H1 (cell line): Measurements from ENCODE around the gene NTN1. TPM values are rescaled to one million over a fixed set of nuclear protein-coding genes. Genes with fewer than 3 reads are reported as not detected.

ENCODE experiments used
- CTCF ChIA-PET: fragments of 300-600 bp; sonication (Branson Sonifier 250); formaldehyde crosslinking; loops from one replicate; lab custom pipeline; 2021; ENCODE audit not compliant: partially characterized antibody; lab: Charles Lee
- POLR2A ChIA-PET: fragments of 300-600 bp; sonication (Branson Sonifier 250); formaldehyde crosslinking; loops from one replicate; lab custom pipeline; 2021; ENCODE audit warnings: inconsistent platforms; ENCODE audit not compliant: partially characterized antibody; lab: Charles Lee
- DNase-seq, 2 experiments: peaks; one replicate each; pipeline versions ENCODE4 v3.0.0 to v3.0.0-alpha.2; 2010 to 2022; ENCODE audit warnings: low spot score in 2 of 2, low read depth in 1 of 2, mixed read lengths in 1 of 2
- FAIRE-seq: peaks from 2 replicates; lab custom pipeline; 2011; peaks lifted over from hg19 to GRCh38; lab: Jason Lieb, UNC
- H2AFZ ChIP-seq: 2 replicates; pipeline ENCODE4 v1.8.1; 2012; ENCODE audit warnings: low read length, inconsistent platforms
- H2AK5ac ChIP-seq: 2 replicates; pipeline ENCODE4 v1.6.1; 2013; ENCODE audit warnings: low read depth, low read length
- H2BK120ac ChIP-seq: replicated peaks from 2 replicates; pipeline ENCODE3; 2013; ENCODE audit warnings: low read depth, low read length, inconsistent platforms
- H2BK12ac ChIP-seq: 2 replicates; pipeline ENCODE4 v1.6.1; 2013; ENCODE audit warnings: low read depth, low read length
- H2BK15ac ChIP-seq: 2 replicates; pipeline ENCODE4 v1.6.1; 2013; ENCODE audit warnings: low read length
- H2BK20ac ChIP-seq: 2 replicates; pipeline ENCODE4 v1.6.1; 2013; ENCODE audit warnings: low read length
- H2BK5ac ChIP-seq: 2 replicates; pipeline ENCODE4 v1.6.1; 2013; ENCODE audit warnings: low read depth, low read length
- H3K14ac ChIP-seq: 2 replicates; pipeline ENCODE4 v1.6.1; 2013; ENCODE audit warnings: inconsistent platforms; ENCODE audit not compliant: insufficient read length
- H3K18ac ChIP-seq: 2 replicates; pipeline ENCODE4 v1.6.1; 2013; ENCODE audit warnings: low read length; ENCODE audit errors: extremely low read depth
- H3K23ac ChIP-seq: 2 replicates; pipeline ENCODE4 v1.6.1; 2013; ENCODE audit warnings: inconsistent platforms; ENCODE audit not compliant: insufficient read length
- H3K23me2 ChIP-seq: 2 replicates; pipeline ENCODE4 v1.6.1; 2013; ENCODE audit warnings: low read depth, low read length
- H3K27ac ChIP-seq: 2 replicates; pipeline ENCODE4 v1.6.1; 2011; ENCODE audit warnings: low read depth, low read length, inconsistent platforms
- H3K27me3 ChIP-seq, 4 experiments: replicated peaks in 1 of 4; 1 replicate in 1 of 4; 2 replicates in 3 of 4; pipeline versions ENCODE4 v1.6.1 to v1.8.1; 2011 to 2013; ENCODE audit warnings: low read length in 3 of 4, mild to moderate bottlenecking in 3 of 4, inconsistent platforms in 2 of 4, mixed read lengths in 2 of 4, moderate library complexity in 1 of 4; ENCODE audit not compliant: control insufficient read depth in 3 of 4, insufficient read depth in 3 of 4; ENCODE audit errors: extremely low read depth in 1 of 4
- H3K36me3 ChIP-seq, 4 experiments: 2 replicates each; pipeline versions ENCODE4 v1.6.1 to v1.8.1; 2011 to 2013; ENCODE audit warnings: mild to moderate bottlenecking in 4 of 4, low read length in 3 of 4, moderate library complexity in 2 of 4, control low read depth in 1 of 4, inconsistent platforms in 1 of 4; ENCODE audit not compliant: insufficient read depth in 4 of 4, control insufficient read depth in 2 of 4
- H3K4ac ChIP-seq: replicated peaks from 2 replicates; pipeline ENCODE3; 2013; ENCODE audit warnings: low read length, low read depth, mixed read lengths, inconsistent platforms; ENCODE audit not compliant: insufficient read length
- H3K4me1 ChIP-seq, 4 experiments: replicated peaks in 1 of 4; 1 replicate in 1 of 4; 2 replicates in 3 of 4; pipeline versions ENCODE4 v1.6.1 to v1.8.1; 2011 to 2013; ENCODE audit warnings: low read length in 3 of 4, inconsistent platforms in 2 of 4, mixed read lengths in 1 of 4; ENCODE audit not compliant: insufficient read depth in 4 of 4, control insufficient read depth in 3 of 4
- H3K4me2 ChIP-seq, 2 experiments: 2 replicates each; pipeline versions ENCODE4 v1.6.1 to v1.8.1; 2011 to 2013; ENCODE audit warnings: low read depth in 2 of 2, low read length in 2 of 2, control low read depth in 1 of 2, inconsistent platforms in 1 of 2, mild to moderate bottlenecking in 1 of 2; ENCODE audit not compliant: insufficient read depth in 1 of 2
- H3K4me3 ChIP-seq, 4 experiments: fragments of 200-600, 300-600 bp in 1 of 4; sonication (generic), shearing (Covaris generic), sonication (Bioruptor Twin) in 1 of 4; 2 replicates each; pipeline versions ENCODE4 v1.5.1 to v1.8.1; 2011 to 2016; ENCODE audit warnings: low read length in 4 of 4, low read depth in 3 of 4, control low read depth in 2 of 4, inconsistent platforms in 2 of 4, mild to moderate bottlenecking in 2 of 4, mixed read lengths in 1 of 4, moderate library complexity in 1 of 4; ENCODE audit not compliant: insufficient read depth in 2 of 4; ENCODE audit errors: extremely low read depth in 1 of 4
- H3K56ac ChIP-seq: replicated peaks from 2 replicates; pipeline ENCODE3; 2013; ENCODE audit warnings: low read depth, mild to moderate bottlenecking, mixed read lengths, low read length, inconsistent platforms; ENCODE audit not compliant: insufficient read length
- H3K79me1 ChIP-seq: 2 replicates; pipeline ENCODE4 v1.6.1; 2013; ENCODE audit warnings: low read depth, low read length, control low read depth
- H3K79me2 ChIP-seq, 2 experiments: 2 replicates each; pipeline versions ENCODE4 v1.6.1 to v1.8.1; 2012 to 2013; ENCODE audit warnings: low read length in 2 of 2, mild to moderate bottlenecking in 2 of 2, inconsistent platforms in 1 of 2; ENCODE audit not compliant: insufficient read depth in 2 of 2, control insufficient read depth in 1 of 2
- H3K9ac ChIP-seq, 4 experiments: replicated peaks in 1 of 4; 1 replicate in 1 of 4; 2 replicates in 3 of 4; pipeline versions ENCODE4 v1.6.1 to v1.8.1; 2011 to 2013; ENCODE audit warnings: low read depth in 3 of 4, low read length in 3 of 4, control low read depth in 2 of 4, mild to moderate bottlenecking in 2 of 4, moderate library complexity in 2 of 4, inconsistent platforms in 1 of 4; ENCODE audit errors: extremely low read depth in 1 of 4
- H3K9me3 ChIP-seq, 2 experiments: 2 replicates each; pipeline versions ENCODE4 v1.6.1 to v1.8.1; 2012 to 2013; ENCODE audit warnings: mild to moderate bottlenecking in 2 of 2, moderate library complexity in 2 of 2, control low read depth in 1 of 2, inconsistent platforms in 1 of 2, low read depth in 1 of 2, low read length in 1 of 2, mixed read lengths in 1 of 2; ENCODE audit not compliant: insufficient read depth in 2 of 2
- H4K20me1 ChIP-seq, 2 experiments: replicated peaks in 1 of 2; 2 replicates each; pipeline versions ENCODE3 to v1.8.1; 2011 to 2013; ENCODE audit warnings: inconsistent platforms in 2 of 2, low read length in 2 of 2, mild to moderate bottlenecking in 1 of 2; ENCODE audit not compliant: insufficient read depth in 2 of 2, control insufficient read depth in 1 of 2
- H4K5ac ChIP-seq: 2 replicates; pipeline ENCODE4 v1.6.1; 2013; ENCODE audit warnings: low read length, low read depth, mixed read lengths, inconsistent platforms; ENCODE audit not compliant: insufficient read length
- H4K8ac ChIP-seq: 2 replicates; pipeline ENCODE4 v1.8.0; 2013; ENCODE audit warnings: mild to moderate bottlenecking, moderate library complexity, low read length, inconsistent platforms; ENCODE audit not compliant: insufficient read depth; ENCODE audit errors: extremely low read depth
- H4K91ac ChIP-seq: replicated peaks from 2 replicates; pipeline ENCODE3; 2013; ENCODE audit warnings: low read length, mixed read lengths, inconsistent platforms; ENCODE audit not compliant: insufficient read length
- BACH1 ChIP-seq: IDR thresholded peaks from 2 replicates; pipeline ENCODE4 v1.6.1; 2012; ENCODE audit warnings: low read length, improper control_type of control experiment
- CBX5 ChIP-seq: fragments of 300-800, 300-1000 bp; sonication (generic); IDR thresholded peaks from 2 replicates; pipeline ENCODE4 v1.7.1; 2016; ENCODE audit warnings: antibody characterized with exemption, low read length, low read depth
- FOSL1 ChIP-seq: IDR thresholded peaks from 2 replicates; pipeline ENCODE4 v1.6.1; 2011; ENCODE audit warnings: mild to moderate bottlenecking, low read depth, low read length, moderate library complexity; ENCODE audit not compliant: insufficient read depth
- GABPA ChIP-seq: IDR thresholded peaks from 2 replicates; pipeline ENCODE4 v1.6.1; 2011; ENCODE audit warnings: mild to moderate bottlenecking, low read length, moderate library complexity, borderline replicate concordance; ENCODE audit not compliant: insufficient read depth
- JUND ChIP-seq: IDR thresholded peaks from 2 replicates; pipeline ENCODE4 v1.6.1; 2011; ENCODE audit warnings: mild to moderate bottlenecking, improper control_type of control experiment, low read length
- KDM5A ChIP-seq: fragments of 200-600 bp; IDR thresholded peaks from 2 replicates; pipeline ENCODE4 v1.7.1; 2012; ENCODE audit warnings: mild to moderate bottlenecking, low read length, inconsistent platforms, mixed read lengths
- NANOG ChIP-seq: IDR thresholded peaks from 2 replicates; pipeline ENCODE4 v1.6.1; 2011; ENCODE audit warnings: low read length, low read depth, mild to moderate bottlenecking, inconsistent platforms; ENCODE audit not compliant: insufficient read depth, poor library complexity, severe bottlenecking
- POU5F1 ChIP-seq: IDR thresholded peaks from 2 replicates; pipeline ENCODE4 v1.6.1; 2011; ENCODE audit warnings: low read depth, mild to moderate bottlenecking, low read length, moderate library complexity
- RNF2 ChIP-seq: fragments of 200-900, 300-1000 bp; sonication (generic); IDR thresholded peaks from 2 replicates; pipeline ENCODE4 v1.7.1; 2016; ENCODE audit warnings: borderline replicate concordance, low read depth, mild to moderate bottlenecking, antibody characterized with exemption, low read length; ENCODE audit not compliant: poor library complexity, severe bottlenecking; ENCODE audit errors: missing control alignments
- SIN3A ChIP-seq, 2 experiments: IDR thresholded peaks in 1 of 2; conservative IDR thresholded peaks in 1 of 2; 2 replicates each; pipeline ENCODE4 v1.6.1; 2011 to 2012; ENCODE audit warnings: low read length in 2 of 2, improper control_type of control experiment in 1 of 2, low read depth in 1 of 2, mild to moderate bottlenecking in 1 of 2
- SP4 ChIP-seq: IDR thresholded peaks from 2 replicates; pipeline ENCODE4 v1.6.1; 2012; ENCODE audit warnings: low read length, inconsistent platforms
- ZNF274 ChIP-seq: IDR thresholded peaks from 2 replicates; pipeline ENCODE4 v1.7.0; 2012; ENCODE audit warnings: low read length, borderline replicate concordance; ENCODE audit errors: extremely low read depth
- WGBS, 2 experiments: shearing (Covaris generic) in 1 of 2; methylation state at CpG; one replicate each; pipeline versions ENCODE4 v1.1.6 to v1.1.7; 2013 to 2015; ENCODE audit warnings: low lambda C conversion rate in 2 of 2, mixed read lengths in 2 of 2, inconsistent platforms in 1 of 2, low coverage in 1 of 2, missing lambda C conversion rate in 1 of 2; ENCODE audit not compliant: insufficient replicate concordance in 2 of 2, insufficient coverage in 1 of 2, insufficient read length in 1 of 2; ENCODE audit errors: extremely low coverage in 1 of 2, missing lambda C conversion rate in 1 of 2; 5-methylcytosine and 5-hydroxymethylcytosine counted together
- polyA plus RNA-seq, 7 experiments: library from polyadenylated mRNA; depleted of rRNA in 3 of 7; stranded (reverse) in 5 of 7; unstranded in 2 of 7; fragments of >200 nt in 5 of 7; fragments of 200-250 nt in 2 of 7; gene quantifications; 1 replicate in 5 of 7; 2 replicates in 1 of 7; 4 replicates in 1 of 7; pipeline versions ENCODE4 v1.2.1 to v1.2.3, GENCODE V29; 2011 to 2013; ENCODE audit warnings: missing spikeins in 2 of 7, mixed read lengths in 2 of 7
- total RNA-seq: library from RNA; stranded (reverse); fragmentation: NEBNext Ultra II Directional; extraction: Animal tissue kit (Norgen Biotek cat#: 25700); gene quantifications from 2 replicates; pipeline ENCODE4 v1.2.1, GENCODE V29; 2021

NTN1 gene
- total and polyA plus RNA-seq, 2 of the 8 experiments (the other 6 are each of a cell fraction or from before 2014, with no cell fraction given), result 2.0 to 2.3 TPM

DNA sequence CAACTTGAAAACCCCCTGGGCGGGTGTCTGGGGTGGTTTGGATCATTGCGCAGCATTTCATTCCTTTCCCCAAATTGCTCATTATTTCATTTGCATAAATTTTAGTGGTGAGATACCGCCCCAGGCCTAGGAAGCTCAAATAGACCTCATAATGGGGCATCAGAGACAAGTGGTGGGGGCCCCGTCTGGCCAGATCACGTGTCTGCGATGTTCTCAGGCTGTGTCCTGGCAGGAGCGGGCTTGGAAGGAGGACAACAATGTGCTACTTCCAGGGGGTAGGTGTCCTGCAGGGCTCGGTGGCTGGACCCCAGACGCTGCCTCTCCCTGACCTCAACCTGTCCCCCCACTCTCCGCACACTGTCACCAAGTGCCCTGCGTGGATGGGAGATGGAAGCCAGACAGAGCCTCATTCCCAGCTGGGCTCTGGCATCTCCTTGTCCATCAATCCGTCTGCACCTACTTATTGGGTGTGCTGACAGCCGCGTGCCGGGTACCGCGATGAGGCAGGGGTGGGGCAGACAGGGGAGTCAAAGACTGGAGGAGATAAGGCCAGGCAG is 116.9 kb downstream of the NTN1 start:
- Histone ChIP-seq H3K56ac (no peak overlapping the region), H3K27me3 (no peaks in the 10 kb centered on the region), H3K4me3 (no peak overlapping the region), H3K4me2 (no peak overlapping the region), H3K36me3 (no peaks in the 10 kb centered on the region), H3K9ac (no peak overlapping the region), H2BK15ac (0 out of 2 replicates have a peak overlapping the region, but pooled peaks have one; percentile 6), H4K20me1 (no peaks in the 10 kb centered on the region), H3K4ac (peak overlapping the region; percentile 78), H4K5ac (no peak overlapping the region), H3K27ac (no peak overlapping the region), H2BK120ac (no peak overlapping the region), H3K79me2 (no peaks in the 10 kb centered on the region), H3K14ac (no peak overlapping the region), H3K23ac (no peak overlapping the region), H2BK20ac (no peak overlapping the region), H3K79me1 (no peaks in the 10 kb centered on the region), H3K23me2 (no peaks in the 10 kb centered on the region; the same call in 1 of the 2 replicates), H2BK12ac (no peak overlapping the region), H2AFZ (no peak overlapping the region), H2BK5ac (no peak overlapping the region; the same call in 1 of the 2 replicates), H3K4me1 (no peaks in the 10 kb centered on the region), H3K18ac (no peak overlapping the region), H2AK5ac (no peak overlapping the region), H4K91ac (no peak overlapping the region), H4K8ac (peak overlapping the region; percentile 57; the same call in 1 of the 2 replicates), H3K9me3 (no peaks in the 10 kb centered on the region)
- POLR2A ChIA-PET, result interaction anchor here (0.6 kb wide), 1 partner anchor 146 kb away, joined by 3 read pairs; no protein-coding TSS in a partner anchor
- no peak for DNase-seq
- FAIRE-seq, result no peak
- CTCF ChIA-PET, result interaction anchor here (1.3 to 3.3 kb wide), 3 partner anchors 17 to 146 kb away, joined by 3 to 9 read pairs (median 5); no protein-coding TSS in a partner anchor
- WGBS, 2 experiments, result 92% methylated on average over 17 of the region's 17 CpGs; no CpG with 5 or more reads in 1 of the 2 experiments
- no peak for TF ChIP-seq ZNF274
- TF ChIP-seq RNF2, result no peak
- TF ChIP-seq GABPA, result no peak
- no peak for TF ChIP-seq NANOG
- TF ChIP-seq KDM5A, result no peak
- TF ChIP-seq BACH1, result no peak
- no peak for TF ChIP-seq CBX5
- TF ChIP-seq FOSL1, result no peak
- no peak for TF ChIP-seq POU5F1
- TF ChIP-seq JUND, result no peak
- no peak for TF ChIP-seq SP4
- TF ChIP-seq SIN3A (conservative IDR thresholded peaks at IDR 0.05 in 1 of 2, IDR thresholded peaks at IDR 0.05 in 1 of 2; ENCODE audit: low read depth in 1 of 2, low read length in 2 of 2), result no peak
